ENCODE measurements around the gene SLC35F1.

The SLC35F1 gene

GRCh38 chr6:117932001-117932400, 24.9 kb downstream of the SLC35F1 start:
- no peak for TF ChIP-seq CTCF (conservative IDR thresholded peaks at IDR 0.05; ENCODE audit: control insufficient read depth, insufficient read depth, low read depth, low read length)
- no peak for DNase-seq (ENCODE audit: low read depth)
- no peak overlapping the region for H3K4me3 ChIP-seq (ENCODE audit: control insufficient read depth, low read depth, low read length)

GRCh38 chr6:117932676-117933075, 25.6 kb downstream of the SLC35F1 start:
- no peak for DNase-seq (ENCODE audit: low read depth)
- H3K4me3 ChIP-seq (ENCODE audit: control insufficient read depth, low read depth, low read length), result no peak overlapping the region
- TF ChIP-seq CTCF (conservative IDR thresholded peaks at IDR 0.05; ENCODE audit: control insufficient read depth, insufficient read depth, low read depth, low read length), result no peak

GRCh38 chr6:117933471-117933870, 26.4 kb downstream of the SLC35F1 start:
- no peak overlapping the region for H3K4me3 ChIP-seq (ENCODE audit: control insufficient read depth, low read depth, low read length)
- no peak for DNase-seq (ENCODE audit: low read depth)
- TF ChIP-seq CTCF (conservative IDR thresholded peaks at IDR 0.05; ENCODE audit: control insufficient read depth, insufficient read depth, low read depth, low read length), result no peak

- no peak overlapping the region for H3K4me3 ChIP-seq (ENCODE audit: control insufficient read depth, low read depth, low read length)
- no peak for TF ChIP-seq CTCF (conservative IDR thresholded peaks at IDR 0.05; ENCODE audit: control insufficient read depth, insufficient read depth, low read depth, low read length)
- no peak for DNase-seq (ENCODE audit: low read depth)
These were observed 31.4 kb downstream of the SLC35F1 start for GRCh38 chr6:117938311-117938995.

- H3K4me3 ChIP-seq (ENCODE audit: control insufficient read depth, low read depth, low read length), result no peak overlapping the region
- no peak for TF ChIP-seq CTCF (conservative IDR thresholded peaks at IDR 0.05; ENCODE audit: control insufficient read depth, insufficient read depth, low read depth, low read length)
- DNase-seq (ENCODE audit: low read depth), result no peak
These were observed 40.2 kb downstream of the SLC35F1 start for GRCh38 chr6:117947234-117947633.

- no peak overlapping the region for H3K4me3 ChIP-seq (ENCODE audit: control insufficient read depth, low read depth, low read length)
- TF ChIP-seq CTCF (conservative IDR thresholded peaks at IDR 0.05; ENCODE audit: control insufficient read depth, insufficient read depth, low read depth, low read length), result no peak
These were observed 44.7 kb downstream of the SLC35F1 start for GRCh38 chr6:117951783-117952182.

More at GRCh38 chr6:117951783-117952182, 44.7 kb downstream of the SLC35F1 start:
- no peak for DNase-seq (ENCODE audit: low read depth)

All from fibroblast of mammary gland (primary cell).